ENCODE results near the gene ADD1. TPM values are rescaled to one million over a fixed set of nuclear protein-coding genes. Genes with fewer than 3 reads are reported as not detected.

The ADD1 gene
- total RNA-seq, 2 experiments from 2014 or later, result 261 to 276 TPM

DNA sequence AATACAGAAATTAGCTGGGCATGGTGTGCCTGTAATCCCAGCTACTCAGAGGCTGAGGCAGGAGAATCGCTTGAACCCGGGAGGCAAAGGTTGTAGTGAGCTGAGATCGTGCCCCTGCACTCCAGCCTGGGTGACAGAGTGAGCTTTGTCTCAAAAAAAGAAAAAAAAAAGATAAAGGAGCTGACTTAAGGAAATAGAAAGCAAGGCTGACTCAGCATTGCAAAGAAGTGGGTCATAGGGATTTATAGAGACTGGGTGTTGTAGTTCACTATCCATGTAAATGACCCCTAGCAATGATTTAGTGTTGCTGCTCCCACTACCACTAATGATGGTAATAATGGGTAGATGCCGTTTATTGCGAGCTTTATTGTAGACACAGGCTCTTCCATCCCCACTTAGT is 47.6 kb downstream of the ADD1 start:
- DNase-seq, result no peak
- Mint-ChIP-seq H3K4me3 (no peak overlapping the region), H3K27ac (peak overlapping the region; percentile 37), H3K4me1 (no peaks in the 10 kb centered on the region), H3K9me3 (no peaks in the 10 kb centered on the region), H3K36me3 (peaks cover 24% of the 10 kb centered on the region), H3K27me3 (no peaks in the 10 kb centered on the region)
- ATAC-seq (ENCODE audit: low read depth), result no peak
- POLR2A ChIA-PET, result interaction anchor here (0.6 kb wide), 1 partner anchor 106 kb away, joined by 4 read pairs; no protein-coding TSS in a partner anchor

DNA sequence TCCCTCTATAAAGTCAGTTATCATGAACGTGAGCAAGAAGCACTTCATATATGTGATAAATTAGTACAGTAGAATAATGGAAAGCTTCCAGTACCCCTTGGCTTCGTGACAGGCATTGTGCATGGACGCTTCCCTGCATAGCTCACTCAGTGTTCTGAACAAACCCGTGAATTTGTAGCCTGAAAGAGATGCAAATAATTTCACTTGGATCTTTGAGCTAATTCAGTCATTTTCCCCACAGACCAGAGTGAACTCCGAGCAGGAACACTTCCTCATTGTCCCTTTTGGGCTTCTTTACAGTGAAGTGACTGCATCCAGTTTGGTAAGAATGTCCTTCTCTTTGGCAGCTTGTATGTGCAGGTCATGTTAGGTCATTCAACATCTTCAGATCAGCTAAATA is 50.1 kb downstream of the ADD1 start:
- H3K4me1 Mint-ChIP-seq, result no peaks in the 10 kb centered on the region
- H3K36me3 Mint-ChIP-seq, result peaks cover 20% of the 10 kb centered on the region
- no peak overlapping the region for H3K4me3 Mint-ChIP-seq
- ATAC-seq (ENCODE audit: low read depth) (no peak), DNase-seq (no peak)
- H3K27ac Mint-ChIP-seq, result no peak overlapping the region
- POLR2A ChIA-PET, result no interaction called here
- H3K27me3 Mint-ChIP-seq, result no peaks in the 10 kb centered on the region
- H3K9me3 Mint-ChIP-seq, result no peaks in the 10 kb centered on the region

GRCh38 chr4:2898001-2898400 is 54.4 kb downstream of the ADD1 start:
- H3K27ac Mint-ChIP-seq, result no peak overlapping the region
- no peak for ATAC-seq (ENCODE audit: low read depth)
- H3K4me3 Mint-ChIP-seq, result no peak overlapping the region
- no peaks in the 10 kb centered on the region for H3K4me1 Mint-ChIP-seq
- POLR2A ChIA-PET, result no interaction called here
- H3K27me3 Mint-ChIP-seq, result no peaks in the 10 kb centered on the region
- peaks cover 39% of the 10 kb centered on the region for H3K36me3 Mint-ChIP-seq
- no peak for DNase-seq
- no peaks in the 10 kb centered on the region for H3K9me3 Mint-ChIP-seq

GRCh38 chr4:2900741-2901140 is 57.1 kb downstream of the ADD1 start:
- DNase-seq (no peak), ATAC-seq (ENCODE audit: low read depth) (no peak)
- Mint-ChIP-seq H3K27me3 (no peaks in the 10 kb centered on the region), H3K36me3 (peaks cover 37% of the 10 kb centered on the region), H3K9me3 (no peaks in the 10 kb centered on the region), H3K4me3 (no peak overlapping the region), H3K4me1 (peaks cover 1% of the 10 kb centered on the region), H3K27ac (no peak overlapping the region)
- POLR2A ChIA-PET, result no interaction called here

DNA sequence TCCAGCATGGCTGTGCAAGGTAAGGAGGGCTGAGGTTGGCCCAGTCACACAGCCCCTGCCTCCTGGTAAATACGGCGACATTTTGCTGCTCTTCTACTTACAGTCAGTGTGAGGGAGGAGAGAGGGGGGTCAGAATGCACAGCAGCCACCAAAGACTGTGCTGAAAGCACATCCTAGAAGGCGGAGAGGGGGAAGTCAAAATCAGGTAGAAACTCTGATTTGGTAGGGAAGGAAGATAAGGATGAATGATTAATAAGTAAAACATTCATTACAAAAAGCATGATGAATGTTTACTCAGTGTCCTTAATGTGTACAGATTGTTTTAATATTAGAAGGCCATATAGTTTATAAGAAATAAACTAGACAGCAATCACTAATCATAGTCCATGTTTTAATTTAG is 57.5 kb downstream of the ADD1 start:
- Mint-ChIP-seq H3K4me3 (no peak overlapping the region), H3K27me3 (no peaks in the 10 kb centered on the region), H3K36me3 (peaks cover 35% of the 10 kb centered on the region), H3K9me3 (no peaks in the 10 kb centered on the region), H3K4me1 (peaks cover 3% of the 10 kb centered on the region), H3K27ac (no peak overlapping the region)
- POLR2A ChIA-PET, result no interaction called here
- DNase-seq, result no peak
- ATAC-seq (ENCODE audit: low read depth), result no peak

DNA sequence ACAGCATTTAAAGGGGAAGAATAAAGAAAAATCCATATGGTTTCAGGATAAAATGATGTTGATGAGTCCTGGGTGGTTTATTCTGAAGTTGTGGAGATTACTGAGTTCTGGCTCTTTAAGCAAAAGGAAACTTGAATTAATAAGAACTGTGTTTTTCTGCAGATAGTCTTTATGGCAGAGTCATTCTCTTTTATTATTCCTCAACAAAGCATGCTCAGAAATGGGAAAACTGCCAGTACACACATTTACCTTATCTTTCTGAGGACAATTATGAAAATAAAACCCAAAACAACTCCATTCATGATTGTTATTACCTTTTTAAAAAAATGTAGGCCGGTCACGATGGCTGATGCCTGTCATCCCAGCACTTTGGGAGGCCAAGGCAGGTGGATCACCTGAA is 58.5 kb downstream of the ADD1 start:
- DNase-seq, result no peak
- Mint-ChIP-seq H3K4me1 (peaks cover 8% of the 10 kb centered on the region), H3K27me3 (no peaks in the 10 kb centered on the region), H3K36me3 (peaks cover 32% of the 10 kb centered on the region), H3K9me3 (no peaks in the 10 kb centered on the region), H3K27ac (no peak overlapping the region), H3K4me3 (no peak overlapping the region)
- POLR2A ChIA-PET, result no interaction called here
- no peak for ATAC-seq (ENCODE audit: low read depth)

- Mint-ChIP-seq H3K27me3 (no peaks in the 10 kb centered on the region), H3K27ac (peak overlapping the region; percentile 35), H3K36me3 (peaks cover 29% of the 10 kb centered on the region), H3K9me3 (no peaks in the 10 kb centered on the region), H3K4me1 (peaks cover 8% of the 10 kb centered on the region), H3K4me3 (no peak overlapping the region)
- no peak for DNase-seq
- POLR2A ChIA-PET, result no interaction called here
- ATAC-seq (ENCODE audit: low read depth), result no peak
Observed at GRCh38 chr4:2905544-2905943, 61.9 kb downstream of the ADD1 start.

DNA sequence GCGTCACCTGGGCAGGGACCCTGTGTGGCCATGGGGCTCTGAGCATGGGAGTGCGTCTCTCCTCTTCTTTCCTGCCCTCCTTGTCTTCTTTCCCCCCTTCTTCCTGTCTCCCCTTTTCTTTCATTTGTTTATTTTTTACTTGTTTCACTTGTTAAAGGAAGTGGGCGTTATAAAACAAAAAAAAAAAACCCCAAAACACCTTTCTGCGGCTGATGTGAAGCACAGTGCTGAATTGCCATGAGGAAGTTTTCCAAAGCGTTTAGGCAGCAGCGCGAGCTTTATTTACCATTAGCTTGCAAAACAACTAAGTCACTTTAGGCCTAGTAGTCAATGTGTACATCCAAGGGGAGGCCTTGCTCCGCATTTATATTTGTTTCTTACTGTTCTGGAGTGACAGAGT is 62.6 kb downstream of the ADD1 start:
- ATAC-seq (ENCODE audit: low read depth) (peak; percentile 52), DNase-seq (no peak)
- Mint-ChIP-seq H3K4me1 (peaks cover 8% of the 10 kb centered on the region), H3K27me3 (no peaks in the 10 kb centered on the region), H3K27ac (peak overlapping the region; percentile 14), H3K4me3 (peak overlapping the region; percentile 2), H3K9me3 (no peaks in the 10 kb centered on the region), H3K36me3 (peaks cover 28% of the 10 kb centered on the region)
- POLR2A ChIA-PET, result interaction anchor here (0.7 kb wide), 1 partner anchor 106 kb away, joined by 3 read pairs; no protein-coding TSS in a partner anchor

- ATAC-seq (ENCODE audit: low read depth) (no peak), DNase-seq (no peak)
- no peak overlapping the region for H3K27ac Mint-ChIP-seq
- H3K4me1 Mint-ChIP-seq, result peaks cover 8% of the 10 kb centered on the region
- no peaks in the 10 kb centered on the region for H3K9me3 Mint-ChIP-seq
- no peaks in the 10 kb centered on the region for H3K27me3 Mint-ChIP-seq
- H3K36me3 Mint-ChIP-seq, result peaks cover 23% of the 10 kb centered on the region
- no peak overlapping the region for H3K4me3 Mint-ChIP-seq
- POLR2A ChIA-PET, result no interaction called here
Observed at GRCh38 chr4:2907226-2907625, 63.6 kb downstream of the ADD1 start.

DNA sequence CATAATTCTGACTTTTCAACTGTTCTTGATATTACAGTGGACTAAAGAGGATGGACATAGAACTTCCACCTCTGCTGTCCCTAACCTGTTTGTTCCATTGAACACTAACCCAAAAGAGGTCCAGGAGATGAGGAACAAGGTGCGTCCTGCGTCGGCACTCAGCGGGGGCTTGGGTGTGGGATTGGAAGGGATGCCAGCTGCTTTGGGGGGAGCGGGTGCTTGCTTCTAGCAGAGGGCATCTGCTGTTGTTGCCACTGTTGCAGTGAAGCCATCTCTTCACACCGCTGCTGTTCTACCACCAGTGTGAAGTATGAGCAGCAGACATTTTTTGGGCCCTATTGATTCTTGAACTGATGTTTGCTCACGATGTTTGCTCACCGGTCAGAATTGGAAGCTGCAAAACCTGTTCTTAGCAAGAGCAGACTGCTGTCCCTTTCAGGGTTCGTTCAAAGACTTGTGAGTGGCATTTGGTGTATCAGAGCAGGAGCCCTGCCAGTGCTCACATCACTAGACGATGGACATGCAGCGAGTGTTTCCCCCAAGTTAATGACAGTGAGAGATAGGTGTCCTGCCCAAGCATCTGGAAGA is 64.2 kb downstream of the ADD1 start:
- H3K27me3 Mint-ChIP-seq, result no peaks in the 10 kb centered on the region
- H3K27ac Mint-ChIP-seq, result no peak overlapping the region
- POLR2A ChIA-PET, result no interaction called here
- peaks cover 23% of the 10 kb centered on the region for H3K36me3 Mint-ChIP-seq
- DNase-seq (no peak), ATAC-seq (ENCODE audit: low read depth) (no peak)
- H3K4me3 Mint-ChIP-seq, result no peak overlapping the region
- H3K9me3 Mint-ChIP-seq, result no peaks in the 10 kb centered on the region
- peaks cover 8% of the 10 kb centered on the region for H3K4me1 Mint-ChIP-seq

GRCh38 chr4:2908686-2909085 is 65.0 kb downstream of the ADD1 start:
- H3K27me3 Mint-ChIP-seq, result no peaks in the 10 kb centered on the region

GRCh38 chr4:2909583-2909982 is 65.9 kb downstream of the ADD1 start:
- H3K4me1 Mint-ChIP-seq, result peaks cover 12% of the 10 kb centered on the region
- ATAC-seq (ENCODE audit: low read depth), result no peak
- no peak for DNase-seq
- peaks cover 22% of the 10 kb centered on the region for H3K36me3 Mint-ChIP-seq
- H3K27ac Mint-ChIP-seq, result no peak overlapping the region
- H3K4me3 Mint-ChIP-seq, result no peak overlapping the region
- no peaks in the 10 kb centered on the region for H3K27me3 Mint-ChIP-seq
- POLR2A ChIA-PET, result interaction anchor here (1.4 kb wide), 1 partner anchor 26 kb away, joined by 3 read pairs; no protein-coding TSS in a partner anchor
- no peaks in the 10 kb centered on the region for H3K9me3 Mint-ChIP-seq

More at GRCh38 chr4:2908686-2909085, 65.0 kb downstream of the ADD1 start:
- POLR2A ChIA-PET, result no interaction called here
- H3K4me3 Mint-ChIP-seq, result no peak overlapping the region
- H3K27ac Mint-ChIP-seq, result no peak overlapping the region
- no peaks in the 10 kb centered on the region for H3K9me3 Mint-ChIP-seq
- no peak for DNase-seq
- peaks cover 7% of the 10 kb centered on the region for H3K4me1 Mint-ChIP-seq
- H3K36me3 Mint-ChIP-seq, result peaks cover 22% of the 10 kb centered on the region
- no peak for ATAC-seq (ENCODE audit: low read depth)

DNA sequence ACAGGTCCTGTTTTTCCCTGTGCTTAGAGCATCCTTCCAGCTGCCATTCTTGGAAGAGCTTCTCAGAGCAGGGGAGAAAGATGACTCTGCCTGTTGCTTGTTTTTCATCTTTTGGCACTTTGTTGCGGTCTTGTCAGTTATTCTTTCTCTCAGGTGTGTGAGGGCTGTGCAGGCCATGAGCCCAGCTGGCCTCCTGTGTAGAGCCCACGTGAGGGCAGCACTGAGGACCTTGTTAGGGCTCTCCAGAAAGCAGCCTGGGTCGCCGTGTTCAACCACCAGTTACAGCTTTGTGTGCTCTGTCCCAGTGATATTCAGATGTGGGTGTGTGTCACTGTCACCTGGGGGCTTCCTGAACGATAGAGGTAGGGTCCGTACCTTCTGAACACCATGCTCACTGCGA is 66.8 kb downstream of the ADD1 start:
- H3K27ac Mint-ChIP-seq, result peak overlapping the region; percentile 51
- H3K4me3 Mint-ChIP-seq, result no peak overlapping the region
- no peak for DNase-seq
- H3K4me1 Mint-ChIP-seq, result peaks cover 17% of the 10 kb centered on the region
- peaks cover 27% of the 10 kb centered on the region for H3K36me3 Mint-ChIP-seq
- ATAC-seq (ENCODE audit: low read depth), result no peak
- no peaks in the 10 kb centered on the region for H3K27me3 Mint-ChIP-seq
- no peaks in the 10 kb centered on the region for H3K9me3 Mint-ChIP-seq
- POLR2A ChIA-PET, result interaction anchor here (1.4 kb wide), 1 partner anchor 25 kb away, joined by 3 read pairs; no protein-coding TSS in a partner anchor

GRCh38 chr4:2911868-2912267 is 68.2 kb downstream of the ADD1 start:
- Mint-ChIP-seq H3K9me3 (peaks cover 1% of the 10 kb centered on the region), H3K27ac (no peak overlapping the region), H3K36me3 (peaks cover 37% of the 10 kb centered on the region), H3K27me3 (no peaks in the 10 kb centered on the region), H3K4me1 (peaks cover 11% of the 10 kb centered on the region), H3K4me3 (no peak overlapping the region)
- ATAC-seq (ENCODE audit: low read depth) (no peak), DNase-seq (peak; percentile 4)
- POLR2A ChIA-PET, result interaction anchor here (0.9 to 1.2 kb wide), 2 partner anchors 12 to 24 kb away, joined by 3 to 4 read pairs; no protein-coding TSS in a partner anchor
